ENCODE results near the gene C2orf68. TPM values are rescaled to one million over a fixed set of nuclear protein-coding genes. Genes with fewer than 3 reads are reported as not detected.

C2orf68 gene
- total and polyA plus RNA-seq, 2 of the 13 experiments (the other 11 are each of a cell fraction or from before 2014, with no cell fraction given) = 47.1 to 77.4 TPM

GRCh38 chr2:85583667-85584353 lies 28.1 kb downstream of the C2orf68 start (continued):
- TF ChIP-seq ZMYM4 (CRISPR knock-in tag; IDR thresholded peaks at IDR 0.05) (no peak; the same call in 1 of the 2 replicates), ZNF660 (CRISPR knock-in tag; IDR thresholded peaks at IDR 0.05; ENCODE audit: borderline replicate concordance, low read depth) (no peak), ZNF580 (CRISPR knock-in tag; IDR thresholded peaks at IDR 0.05; ENCODE audit: borderline replicate concordance, low read depth) (no peak), RBM22 (optimal IDR thresholded peaks at IDR 0.05; ENCODE audit: low read length) (peak; percentile 55), ZBTB25 (CRISPR knock-in tag; IDR thresholded peaks at IDR 0.05) (no peak), ZNF143 (CRISPR knock-in tag; IDR thresholded peaks at IDR 0.05) (peak; percentile 52; the same call in 1 of the 2 replicates), DMTF1 (CRISPR knock-in tag; IDR thresholded peaks at IDR 0.05) (no peak), ZNF101 (CRISPR knock-in tag; IDR thresholded peaks at IDR 0.05; ENCODE audit: borderline replicate concordance, low read depth) (0 out of 2 replicates have a peak, but pooled peaks have one; percentile 12), KDM4B (CRISPR knock-in tag; IDR thresholded peaks at IDR 0.05) (peak; percentile 17; the same call in 1 of the 2 replicates), POGK (CRISPR knock-in tag; conservative IDR thresholded peaks at IDR 0.05) (no peak; the same call in 1 of the 2 replicates), ZNF232 (CRISPR knock-in tag; IDR thresholded peaks at IDR 0.05; ENCODE audit: borderline replicate concordance) (peak; percentile 66; the same call in 1 of the 2 replicates), ZNF747 (CRISPR knock-in tag; IDR thresholded peaks at IDR 0.05; ENCODE audit: borderline replicate concordance) (0 out of 2 replicates have a peak, but pooled peaks have one; percentile 2), ZNF3 (CRISPR knock-in tag; IDR thresholded peaks at IDR 0.05) (peak; percentile 99), CEBPG (CRISPR knock-in tag; IDR thresholded peaks at IDR 0.05) (peak; percentile 87), SPEN (CRISPR knock-in tag; IDR thresholded peaks at IDR 0.05; ENCODE audit: low read depth) (no peak), AHR (CRISPR knock-in tag; IDR thresholded peaks at IDR 0.05) (no peak), DPF2 (CRISPR knock-in tag; IDR thresholded peaks at IDR 0.05; ENCODE audit: borderline replicate concordance, low read depth) (0 out of 2 replicates have a peak, but pooled peaks have one; percentile 26), DMAP1 (CRISPR knock-in tag; IDR thresholded peaks at IDR 0.05) (no peak), ZNF12 (CRISPR knock-in tag; IDR thresholded peaks at IDR 0.05) (peak; percentile 53; the same call in 1 of the 2 replicates), ZNF776 (CRISPR knock-in tag; IDR thresholded peaks at IDR 0.05) (no peak), HOXD1 (CRISPR knock-in tag; IDR thresholded peaks at IDR 0.05) (no peak), DZIP1 (CRISPR knock-in tag; IDR thresholded peaks at IDR 0.05) (no peak), CEBPB (IDR thresholded peaks at IDR 0.05; ENCODE audit: borderline replicate concordance, low read depth, low read length) (peak; percentile 93)
